Measurements from ENCODE around the gene SCUBE2.
"Not testable (repeated sequence)": the region's sequence is repeated elsewhere in the genome, so short reads cannot be mapped to it uniquely, and the experiment has no call there.

The SCUBE2 gene

DNA sequence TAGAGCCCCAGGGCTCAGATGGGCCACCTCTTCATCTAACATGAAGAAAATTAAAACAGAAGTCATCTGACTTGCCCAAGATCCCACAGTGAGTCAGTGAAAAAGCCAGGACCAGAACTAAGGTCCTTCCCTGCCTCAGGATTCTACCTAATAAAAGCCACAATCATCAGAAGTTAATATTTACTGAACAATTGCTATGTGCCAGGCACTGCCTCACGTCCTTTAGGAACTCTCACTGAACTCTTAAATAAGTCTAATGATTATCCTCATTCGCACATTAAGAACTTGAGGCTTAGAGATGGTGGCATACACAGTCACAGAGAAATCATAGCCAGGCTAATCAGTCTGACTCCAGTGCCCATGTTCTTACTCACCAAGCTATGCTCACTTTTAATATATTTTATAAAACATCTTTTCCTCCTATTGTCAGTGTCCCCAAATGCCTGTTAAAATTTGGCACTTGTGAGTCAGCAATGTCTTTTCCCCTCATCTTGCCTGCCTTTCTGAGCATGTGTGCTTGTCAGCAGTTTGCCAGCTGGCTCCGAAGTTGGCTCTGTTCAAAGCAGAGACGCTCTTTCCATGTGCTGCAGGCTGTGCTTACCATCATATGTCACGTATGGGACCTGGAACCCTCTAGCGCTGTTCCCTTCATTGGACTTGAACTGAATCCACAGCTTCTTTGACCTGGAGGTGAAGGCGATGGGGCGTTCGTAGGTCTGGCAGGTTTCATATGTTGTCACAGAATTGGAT is 66.1 kb downstream of the SCUBE2 start:
- Histone ChIP-seq H3K4me3 (ENCODE audit: low read length) (no peak overlapping the region), H3K27me3 (ENCODE audit: control insufficient read depth, insufficient read depth, low read length) (no peaks in the 10 kb centered on the region), H3K9ac (ENCODE audit: low read length) (no peak overlapping the region), H3K27ac (ENCODE audit: low read depth, low read length) (no peak overlapping the region), H3K36me3 (ENCODE audit: control insufficient read depth, insufficient read depth, low read length) (no peaks in the 10 kb centered on the region), H3K4me1 (ENCODE audit: control insufficient read depth, insufficient read depth, low read length) (no peaks in the 10 kb centered on the region)

DNA sequence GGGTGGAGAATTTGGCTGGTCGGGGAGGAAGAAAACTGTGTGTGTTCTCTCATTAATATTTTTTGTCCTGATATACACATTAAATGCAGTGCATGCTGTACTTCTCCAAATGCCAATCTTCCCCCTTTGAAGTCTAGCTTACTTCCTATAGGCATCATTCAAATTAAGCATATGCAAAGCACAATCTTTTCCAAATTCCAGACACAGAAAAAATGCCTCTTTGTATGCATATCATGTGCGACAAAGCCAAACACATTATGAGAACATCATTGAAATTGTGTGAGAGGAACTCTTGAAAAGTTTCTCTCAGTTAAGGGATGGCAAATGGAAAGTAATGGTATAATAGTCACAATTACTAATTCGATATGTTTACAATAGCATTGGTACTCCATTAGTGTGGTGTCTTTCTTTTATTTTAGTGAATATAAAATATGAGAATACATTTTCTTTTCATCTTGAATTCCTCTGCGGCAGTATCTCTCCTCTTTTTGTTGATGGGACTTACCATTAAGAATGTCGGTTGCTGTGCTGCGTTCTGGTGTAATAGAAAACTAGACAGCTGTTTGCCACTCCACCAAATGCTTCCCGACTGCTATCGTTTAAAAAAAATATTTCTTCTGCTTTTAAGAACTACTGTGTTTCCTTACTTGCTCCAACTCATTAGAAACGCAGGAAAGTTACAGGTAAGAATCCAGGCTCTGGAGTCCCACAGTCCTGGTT is 68.3 kb downstream of the SCUBE2 start:
- Histone ChIP-seq H3K27me3 (ENCODE audit: control insufficient read depth, insufficient read depth, low read length) (no peaks in the 10 kb centered on the region), H3K4me3 (ENCODE audit: low read length) (no peak overlapping the region), H3K27ac (ENCODE audit: low read depth, low read length) (no peak overlapping the region), H3K4me1 (ENCODE audit: control insufficient read depth, insufficient read depth, low read length) (no peaks in the 10 kb centered on the region), H3K9ac (ENCODE audit: low read length) (no peak overlapping the region), H3K36me3 (ENCODE audit: control insufficient read depth, insufficient read depth, low read length) (no peaks in the 10 kb centered on the region)

DNA sequence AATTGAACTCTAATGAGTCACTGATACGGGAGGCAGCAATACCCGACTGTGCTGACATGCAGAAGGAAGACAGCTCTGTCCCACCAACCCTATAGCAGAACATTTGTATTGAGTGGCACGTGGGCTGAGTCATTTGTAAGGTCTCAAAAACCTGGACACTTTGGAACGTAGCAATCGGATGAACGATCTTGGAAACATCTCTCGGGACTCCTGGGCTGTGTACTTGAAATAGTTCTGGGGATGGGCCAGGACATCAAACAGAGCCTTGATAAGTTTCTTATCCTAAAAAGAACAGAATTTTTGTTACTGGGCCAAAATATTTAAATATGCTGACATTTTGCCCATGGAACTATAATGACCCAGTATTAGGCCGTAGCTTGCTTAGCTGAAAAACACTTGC is 70.5 kb downstream of the SCUBE2 start:
- Histone ChIP-seq H3K4me1 (ENCODE audit: control insufficient read depth, insufficient read depth, low read length) (no peaks in the 10 kb centered on the region), H3K27me3 (ENCODE audit: control insufficient read depth, insufficient read depth, low read length) (no peaks in the 10 kb centered on the region), H3K9ac (ENCODE audit: low read length) (no peak overlapping the region), H3K27ac (ENCODE audit: low read depth, low read length) (no peak overlapping the region), H3K36me3 (ENCODE audit: control insufficient read depth, insufficient read depth, low read length) (no peaks in the 10 kb centered on the region), H3K4me3 (ENCODE audit: low read length) (no peak overlapping the region)

DNA sequence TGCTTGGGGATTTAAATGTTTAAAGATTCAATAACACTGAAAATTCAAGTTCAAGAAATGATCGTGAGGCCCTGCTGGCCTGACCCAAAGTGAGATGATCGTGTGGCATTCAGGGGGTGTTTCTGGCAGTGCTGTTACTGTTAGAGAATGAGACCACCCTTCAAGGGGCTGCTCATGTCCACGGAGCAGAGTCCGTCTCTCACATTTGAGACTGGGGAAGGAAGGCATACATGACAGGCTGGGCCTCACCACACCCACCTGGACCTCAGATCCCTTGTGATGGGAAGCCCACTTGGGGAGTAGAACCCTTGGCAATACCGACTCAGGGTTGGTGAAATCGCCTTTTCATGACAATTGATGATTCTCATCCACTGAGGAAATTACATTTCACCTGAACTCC is 71.5 kb downstream of the SCUBE2 start:
- H3K27me3 ChIP-seq (ENCODE audit: control insufficient read depth, insufficient read depth, low read length): no peaks in the 10 kb centered on the region
- H3K36me3 ChIP-seq (ENCODE audit: control insufficient read depth, insufficient read depth, low read length): no peaks in the 10 kb centered on the region
- H3K9ac ChIP-seq (ENCODE audit: low read length): no peak overlapping the region
- H3K4me1 ChIP-seq (ENCODE audit: control insufficient read depth, insufficient read depth, low read length): no peaks in the 10 kb centered on the region
- no peak overlapping the region for H3K27ac ChIP-seq (ENCODE audit: low read depth, low read length)
- H3K4me3 ChIP-seq (ENCODE audit: low read length): no peak overlapping the region

DNA sequence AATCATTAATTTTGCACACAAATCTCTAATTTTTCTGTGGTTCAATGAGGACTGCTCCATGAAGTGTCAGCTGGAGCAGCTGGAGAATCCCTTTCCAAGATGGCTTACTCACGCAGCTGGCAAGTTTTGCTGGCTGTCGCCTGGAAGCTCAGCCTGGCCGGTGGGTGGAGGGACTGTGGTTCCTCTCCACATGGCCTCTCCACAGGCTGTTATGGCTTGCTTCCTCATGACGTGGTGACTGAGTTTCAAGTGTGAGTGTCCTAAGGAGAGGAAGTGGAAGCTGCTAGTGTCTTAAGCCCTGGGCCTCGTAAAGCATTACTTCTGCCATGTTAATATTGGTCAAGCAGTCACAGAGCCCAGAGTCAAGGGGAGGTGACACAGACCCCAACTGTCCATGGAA is 73.6 kb downstream of the SCUBE2 start:
- Histone ChIP-seq H3K27ac (ENCODE audit: low read depth, low read length) (no peak overlapping the region), H3K27me3 (ENCODE audit: control insufficient read depth, insufficient read depth, low read length) (no peaks in the 10 kb centered on the region), H3K4me3 (ENCODE audit: low read length) (no peak overlapping the region), H3K4me1 (ENCODE audit: control insufficient read depth, insufficient read depth, low read length) (no peaks in the 10 kb centered on the region), H3K9ac (ENCODE audit: low read length) (no peak overlapping the region), H3K36me3 (ENCODE audit: control insufficient read depth, insufficient read depth, low read length) (no peaks in the 10 kb centered on the region)

DNA sequence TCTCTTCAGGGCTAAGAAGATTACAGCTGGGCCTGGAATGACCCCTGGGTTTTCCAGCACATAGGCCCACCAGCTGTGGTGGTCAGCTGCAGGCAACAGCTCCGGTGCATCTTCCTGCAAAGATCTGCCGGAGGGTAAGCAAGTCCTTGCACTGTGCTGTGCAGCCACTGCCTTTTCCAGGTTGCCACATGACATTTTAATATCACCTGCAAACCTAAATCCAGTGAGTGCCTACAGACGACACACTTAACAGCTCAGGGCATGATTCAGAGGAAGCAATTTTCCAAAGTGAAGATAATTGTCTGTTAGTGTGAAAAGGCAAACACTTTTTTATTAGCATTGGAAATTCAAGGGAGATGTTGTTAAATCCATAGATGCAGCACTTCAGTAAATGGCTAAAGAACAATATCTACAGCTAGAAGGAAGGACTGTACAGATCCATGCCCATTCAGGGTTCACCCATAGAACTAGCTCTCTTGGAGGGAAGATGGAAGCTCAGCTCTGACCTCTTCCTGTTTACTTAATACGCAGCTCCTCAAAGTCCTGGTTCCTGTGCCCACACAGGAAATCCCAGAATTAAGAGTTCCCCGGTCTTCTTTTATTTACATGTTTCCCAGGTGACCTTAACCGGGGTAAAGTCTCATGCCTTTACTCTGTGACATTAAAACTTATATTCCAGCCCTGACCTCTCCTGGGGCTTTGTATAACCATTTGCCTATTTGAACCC is 74.3 kb downstream of the SCUBE2 start:
- no peaks in the 10 kb centered on the region for H3K27me3 ChIP-seq (ENCODE audit: control insufficient read depth, insufficient read depth, low read length)

DNA sequence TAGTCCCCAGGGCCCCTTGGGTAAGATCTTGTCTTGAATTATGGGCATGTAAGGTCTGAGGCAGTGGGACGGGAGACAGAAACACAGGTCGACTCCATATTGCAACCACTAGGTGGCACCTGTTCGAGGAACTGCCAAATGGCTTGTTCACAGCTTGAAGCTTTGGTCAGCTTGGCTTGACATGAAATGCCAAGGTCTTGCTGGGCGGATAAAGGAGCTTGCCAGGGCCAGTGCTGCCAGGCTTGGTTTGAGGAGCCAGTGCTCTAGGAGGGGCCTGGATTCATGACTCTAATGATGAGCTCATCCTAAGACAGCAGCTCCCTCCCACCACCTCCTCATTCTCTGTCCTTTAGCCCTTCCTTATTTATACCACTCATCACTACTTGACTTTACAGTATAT is 75.7 kb downstream of the SCUBE2 start:
- H3K36me3 ChIP-seq (ENCODE audit: control insufficient read depth, insufficient read depth, low read length): no peaks in the 10 kb centered on the region
- no peaks in the 10 kb centered on the region for H3K27me3 ChIP-seq (ENCODE audit: control insufficient read depth, insufficient read depth, low read length)
- no peaks in the 10 kb centered on the region for H3K4me1 ChIP-seq (ENCODE audit: control insufficient read depth, insufficient read depth, low read length)
- no peak overlapping the region for H3K27ac ChIP-seq (ENCODE audit: low read depth, low read length)
- H3K9ac ChIP-seq (ENCODE audit: low read length): no peak overlapping the region
- no peak overlapping the region for H3K4me3 ChIP-seq (ENCODE audit: low read length)

More for the DNA sequence above, 74.3 kb downstream of the SCUBE2 start:
- no peak overlapping the region for H3K4me3 ChIP-seq (ENCODE audit: low read length)
- H3K36me3 ChIP-seq (ENCODE audit: control insufficient read depth, insufficient read depth, low read length): no peaks in the 10 kb centered on the region
- H3K4me1 ChIP-seq (ENCODE audit: control insufficient read depth, insufficient read depth, low read length): no peaks in the 10 kb centered on the region
- no peak overlapping the region for H3K27ac ChIP-seq (ENCODE audit: low read depth, low read length)
- no peak overlapping the region for H3K9ac ChIP-seq (ENCODE audit: low read length)

DNA sequence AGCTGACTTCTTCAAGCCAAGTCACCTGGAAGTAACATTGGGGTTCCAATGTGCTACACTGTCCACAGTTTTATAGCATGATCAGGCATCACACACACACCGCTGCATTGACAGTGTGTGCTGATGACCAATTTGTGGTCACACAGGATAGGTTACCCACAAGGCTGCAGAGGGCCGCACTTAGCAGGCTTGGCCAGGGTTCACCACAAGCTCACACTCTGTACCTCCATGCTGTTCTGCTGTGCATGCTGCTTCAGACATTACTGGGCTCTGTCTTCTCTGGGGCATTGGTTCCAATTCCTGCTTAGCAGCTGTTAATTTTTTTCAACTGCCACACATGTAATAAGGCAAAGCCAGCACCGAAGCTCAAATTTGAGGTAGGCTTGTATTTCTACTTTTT is 76.6 kb downstream of the SCUBE2 start:
- no peak overlapping the region for H3K27ac ChIP-seq (ENCODE audit: low read depth, low read length)
- no peaks in the 10 kb centered on the region for H3K27me3 ChIP-seq (ENCODE audit: control insufficient read depth, insufficient read depth, low read length)
- no peaks in the 10 kb centered on the region for H3K4me1 ChIP-seq (ENCODE audit: control insufficient read depth, insufficient read depth, low read length)
- H3K9ac ChIP-seq (ENCODE audit: low read length): no peak overlapping the region
- no peak overlapping the region for H3K4me3 ChIP-seq (ENCODE audit: low read length)
- no peaks in the 10 kb centered on the region for H3K36me3 ChIP-seq (ENCODE audit: control insufficient read depth, insufficient read depth, low read length)

DNA sequence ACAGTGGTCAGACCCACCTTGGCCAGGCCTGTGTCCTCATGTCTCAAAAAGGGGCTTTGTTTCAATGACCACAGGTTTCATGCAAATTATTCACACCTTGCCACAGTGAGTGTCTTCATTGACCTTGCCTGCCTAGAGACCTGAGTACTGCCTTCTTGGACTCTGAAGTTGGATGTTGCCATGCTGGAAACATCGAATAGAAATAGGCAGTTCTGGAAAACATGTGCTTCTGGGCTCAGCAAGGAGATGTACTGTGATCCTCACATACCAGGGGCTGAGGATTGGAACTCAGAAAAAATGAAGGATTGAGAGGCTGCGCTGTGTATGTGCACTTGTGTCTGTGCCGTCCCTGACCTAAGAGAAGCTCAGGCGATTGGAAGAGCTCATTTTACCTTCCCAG is 78.0 kb downstream of the SCUBE2 start:
- Histone ChIP-seq H3K27me3 (ENCODE audit: control insufficient read depth, insufficient read depth, low read length) (no peaks in the 10 kb centered on the region), H3K36me3 (ENCODE audit: control insufficient read depth, insufficient read depth, low read length) (no peaks in the 10 kb centered on the region), H3K27ac (ENCODE audit: low read depth, low read length) (no peak overlapping the region), H3K4me3 (ENCODE audit: low read length) (no peak overlapping the region), H3K9ac (ENCODE audit: low read length) (no peak overlapping the region), H3K4me1 (ENCODE audit: control insufficient read depth, insufficient read depth, low read length) (no peaks in the 10 kb centered on the region)

DNA sequence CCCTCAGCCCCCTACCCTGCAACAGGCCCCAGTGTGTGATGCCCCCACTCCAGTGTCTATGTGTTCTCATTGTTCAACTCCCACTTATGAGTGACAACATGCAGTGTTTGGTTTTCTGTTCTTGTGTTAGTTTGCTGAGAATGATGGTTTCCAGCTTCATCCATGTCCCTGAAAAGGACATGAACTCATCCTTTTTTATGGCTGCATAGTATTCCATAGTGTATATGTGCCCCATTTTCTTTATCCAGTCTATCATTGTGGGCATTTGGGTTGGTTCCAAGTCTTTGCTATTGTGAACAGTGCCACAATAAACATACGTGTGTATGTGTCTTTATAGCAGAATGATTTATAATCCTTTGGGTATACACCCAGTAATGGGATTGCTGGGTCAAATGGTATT is 81.9 kb downstream of the SCUBE2 start:
- H3K4me3 ChIP-seq (ENCODE audit: low read length); H3K27ac ChIP-seq (ENCODE audit: low read depth, low read length); H3K36me3 ChIP-seq (ENCODE audit: control insufficient read depth, insufficient read depth, low read length); H3K4me1 ChIP-seq (ENCODE audit: control insufficient read depth, insufficient read depth, low read length); H3K27me3 ChIP-seq (ENCODE audit: control insufficient read depth, insufficient read depth, low read length); H3K9ac ChIP-seq (ENCODE audit: low read length): not testable (repeated sequence)

DNA sequence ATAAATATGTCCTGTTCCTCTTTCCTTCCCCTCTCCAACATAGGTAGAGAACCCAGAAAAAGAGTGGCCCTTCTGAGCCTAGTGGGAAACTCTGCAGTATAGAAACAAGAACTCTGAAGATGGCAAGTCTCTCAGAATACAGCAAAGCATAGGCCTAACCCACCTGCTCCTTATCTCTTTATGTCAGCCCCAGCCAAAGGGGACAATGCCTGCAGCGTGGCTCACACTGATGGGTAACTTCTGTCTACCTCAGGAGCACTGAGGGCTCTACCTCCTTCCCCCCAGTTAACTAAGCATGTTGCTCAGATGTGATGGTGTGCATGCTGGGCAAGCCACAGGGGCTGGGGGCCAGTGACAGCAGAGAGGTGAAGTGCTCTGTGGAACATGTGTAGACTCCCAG is 82.7 kb downstream of the SCUBE2 start:
- H3K4me3 ChIP-seq (ENCODE audit: low read length): no peak overlapping the region
- no peaks in the 10 kb centered on the region for H3K4me1 ChIP-seq (ENCODE audit: control insufficient read depth, insufficient read depth, low read length)
- no peaks in the 10 kb centered on the region for H3K27me3 ChIP-seq (ENCODE audit: control insufficient read depth, insufficient read depth, low read length)
- no peaks in the 10 kb centered on the region for H3K36me3 ChIP-seq (ENCODE audit: control insufficient read depth, insufficient read depth, low read length)
- no peak overlapping the region for H3K27ac ChIP-seq (ENCODE audit: low read depth, low read length)
- H3K9ac ChIP-seq (ENCODE audit: low read length): no peak overlapping the region

DNA sequence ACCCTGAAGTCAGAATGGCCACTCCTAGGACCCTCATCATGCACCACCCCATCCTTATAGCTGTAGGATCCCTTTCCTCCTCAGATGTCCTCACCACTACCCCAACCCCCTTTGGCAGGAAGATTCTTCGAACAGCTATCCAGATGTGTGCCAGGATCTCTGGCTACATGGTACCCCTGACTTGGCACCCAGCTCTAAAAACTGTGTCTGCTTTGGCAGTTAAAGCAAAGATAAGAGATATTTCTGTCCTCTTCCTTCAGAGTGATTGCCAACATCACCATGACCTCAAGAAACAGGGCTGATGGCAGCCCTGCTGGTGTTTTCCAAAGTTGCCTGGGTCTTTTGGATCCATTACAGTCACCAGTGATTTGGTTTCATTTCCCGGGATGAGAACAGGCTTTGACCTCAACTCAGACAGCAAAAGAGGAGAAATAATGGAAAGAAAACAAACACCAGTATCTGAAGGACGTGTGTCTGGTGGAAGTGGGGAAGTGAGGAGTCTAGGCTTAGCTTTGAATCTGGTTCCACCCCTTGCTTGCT is 83.3 kb downstream of the SCUBE2 start:
- Histone ChIP-seq H3K27ac (ENCODE audit: low read depth, low read length) (no peak overlapping the region), H3K4me3 (ENCODE audit: low read length) (no peak overlapping the region)

More for the DNA sequence above, 83.3 kb downstream of the SCUBE2 start:
- peaks cover 4% of the 10 kb centered on the region for H3K27me3 ChIP-seq (ENCODE audit: control insufficient read depth, insufficient read depth, low read length)
- H3K4me1 ChIP-seq (ENCODE audit: control insufficient read depth, insufficient read depth, low read length): no peaks in the 10 kb centered on the region
- no peaks in the 10 kb centered on the region for H3K36me3 ChIP-seq (ENCODE audit: control insufficient read depth, insufficient read depth, low read length)
- H3K9ac ChIP-seq (ENCODE audit: low read length): no peak overlapping the region

Measured in rectal smooth muscle tissue (tissue), 1 donor.